Measurements from ENCODE around the gene PDZRN4. TPM values are rescaled to one million over a fixed set of nuclear protein-coding genes. Genes with fewer than 3 reads are reported as not detected.
"Not testable (repeated sequence)": the region's sequence is repeated elsewhere in the genome, so short reads cannot be mapped to it uniquely, and the experiment has no call there.

The PDZRN4 gene
- total RNA-seq, 2 experiments from 2014 or later: not detected

DNA sequence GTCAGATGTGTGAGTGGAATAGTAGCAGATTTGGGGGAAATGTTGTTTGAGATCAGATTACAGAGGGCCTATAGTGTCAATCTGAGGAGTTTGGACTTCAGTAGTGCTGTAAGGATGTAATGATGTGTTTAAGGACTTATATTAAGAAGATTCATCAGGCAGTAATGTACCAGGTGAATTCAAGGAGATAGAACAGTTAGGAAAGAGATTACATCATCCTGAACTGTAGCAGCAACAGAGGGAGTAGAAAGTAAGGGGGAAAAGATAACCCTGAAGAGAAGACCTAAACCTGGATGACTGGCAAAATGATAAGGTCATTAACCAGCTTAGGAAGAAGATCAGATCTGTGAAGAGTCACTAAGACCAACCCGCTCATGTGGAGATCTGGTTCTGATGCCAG lies 349.4 kb downstream of the PDZRN4 start:
- intact Hi-C loops (cut with micrococcal nuclease): no loop called here
- H3K4me1 Mint-ChIP-seq (ENCODE audit: low read depth): peaks cover 13% of the 10 kb centered on the region
- no peak overlapping the region for H3K27ac Mint-ChIP-seq
- H3K9me3 Mint-ChIP-seq: no peaks in the 10 kb centered on the region
- no peak overlapping the region for H3K4me3 Mint-ChIP-seq
- DNase-seq: no peak
- H3K27me3 Mint-ChIP-seq: no peaks in the 10 kb centered on the region
- CTCF ChIA-PET: no interaction called here
- POLR2A ChIA-PET: interaction anchor here (1.0 kb wide), 1 partner anchor 18 kb away, joined by 3 read pairs; no protein-coding TSS in a partner anchor
- H3K36me3 Mint-ChIP-seq: no peaks in the 10 kb centered on the region

DNA sequence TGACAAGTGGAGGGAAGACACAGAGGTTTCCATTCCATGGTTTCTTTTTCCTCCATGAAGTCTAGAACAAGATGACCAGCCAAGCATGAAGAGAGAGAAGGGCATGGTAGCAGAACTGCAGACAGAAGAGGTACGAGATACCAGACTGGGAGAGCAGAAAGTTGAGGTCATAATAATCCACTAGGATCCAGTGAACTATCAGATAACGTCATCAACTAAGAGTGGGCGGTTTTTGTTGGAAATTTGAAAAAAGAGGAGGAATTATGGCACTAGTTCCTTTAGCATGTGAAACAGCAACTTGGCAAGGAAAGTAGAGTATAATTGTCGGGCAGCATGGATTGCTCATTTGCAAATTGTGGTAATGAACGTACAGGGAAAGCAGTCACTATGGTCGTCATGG lies 357.6 kb downstream of the PDZRN4 start:
- intact Hi-C loops (cut with micrococcal nuclease): no loop called here
- H3K27me3 Mint-ChIP-seq: no peaks in the 10 kb centered on the region

DNA sequence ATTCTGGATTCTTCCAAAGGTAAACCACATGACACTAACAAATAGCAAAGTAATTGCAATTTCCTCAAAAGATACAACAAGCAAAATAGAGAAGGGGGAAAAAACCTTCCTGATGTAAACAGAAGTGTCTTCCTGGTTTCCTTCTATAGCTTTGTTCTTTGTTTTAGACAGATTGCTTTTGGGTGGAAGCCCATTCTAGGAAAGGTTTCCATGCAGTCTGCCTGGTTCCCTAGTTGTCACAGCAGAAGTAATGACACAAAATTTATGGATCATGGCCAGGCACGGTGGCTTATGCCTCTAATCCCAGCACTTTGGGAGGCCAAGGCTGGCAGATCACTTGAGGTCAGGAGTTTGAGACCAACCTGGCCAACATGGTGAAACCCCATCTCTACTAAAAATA lies 359.0 kb downstream of the PDZRN4 start:
- CTCF ChIA-PET; H3K36me3 Mint-ChIP-seq; H3K27me3 Mint-ChIP-seq; DNase-seq; H3K27ac Mint-ChIP-seq; intact Hi-C loops (cut with micrococcal nuclease); POLR2A ChIA-PET; H3K4me1 Mint-ChIP-seq (ENCODE audit: low read depth); H3K4me3 Mint-ChIP-seq; H3K9me3 Mint-ChIP-seq: not testable (repeated sequence)

More for the DNA sequence above, 357.6 kb downstream of the PDZRN4 start:
- Mint-ChIP-seq H3K9me3 (no peaks in the 10 kb centered on the region), H3K36me3 (no peaks in the 10 kb centered on the region), H3K4me1 (ENCODE audit: low read depth) (no peaks in the 10 kb centered on the region), H3K4me3 (no peak overlapping the region), H3K27ac (no peak overlapping the region)
- CTCF ChIA-PET: no interaction called here
- DNase-seq: no peak
- POLR2A ChIA-PET: no interaction called here

DNA sequence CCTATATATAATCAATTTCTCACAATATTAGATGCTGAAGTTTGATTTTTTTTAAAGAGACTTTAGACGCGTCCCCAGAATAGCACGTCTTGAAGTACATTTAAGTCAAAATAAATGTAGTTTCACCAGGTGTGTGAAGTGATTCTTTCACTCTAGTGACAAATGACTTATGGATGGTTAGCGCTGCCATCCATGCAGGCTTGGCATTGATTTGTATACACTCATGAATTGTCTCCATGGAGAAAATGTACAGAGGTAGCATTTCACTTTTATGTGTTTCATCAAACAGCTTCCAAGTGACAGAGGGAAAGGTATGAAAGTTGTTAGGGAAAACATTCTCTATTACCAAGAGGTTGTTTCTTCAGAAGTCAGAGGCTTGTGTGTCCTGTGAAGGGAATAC lies 360.8 kb downstream of the PDZRN4 start:
- Mint-ChIP-seq H3K9me3 (no peaks in the 10 kb centered on the region), H3K27me3 (no peaks in the 10 kb centered on the region), H3K4me3 (no peak overlapping the region), H3K27ac (no peak overlapping the region), H3K4me1 (ENCODE audit: low read depth) (no peaks in the 10 kb centered on the region), H3K36me3 (no peaks in the 10 kb centered on the region)
- intact Hi-C loops (cut with micrococcal nuclease): no loop called here
- DNase-seq: no peak
- POLR2A ChIA-PET: no interaction called here
- CTCF ChIA-PET: no interaction called here

DNA sequence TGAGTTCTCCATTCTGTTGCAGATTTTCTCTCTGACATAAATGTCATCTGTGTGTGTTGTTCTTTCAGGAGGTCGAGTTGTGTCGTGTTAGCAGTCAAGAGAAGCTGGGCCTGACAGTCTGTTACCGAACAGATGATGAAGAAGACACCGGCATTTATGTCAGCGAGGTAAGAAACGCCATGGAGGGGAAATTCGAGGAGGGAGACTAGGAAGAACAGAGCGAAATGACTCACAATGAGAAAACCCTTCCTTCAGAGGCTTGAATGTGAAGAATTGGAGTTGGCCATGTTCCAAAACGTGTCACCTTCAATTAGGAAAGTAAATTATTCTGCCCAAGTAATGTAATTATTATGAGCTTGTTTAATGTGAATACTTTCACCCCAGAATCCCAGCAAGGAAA lies 364.5 kb downstream of the PDZRN4 start:
- DNase-seq: no peak

GRCh38 chr12:41556176-41556575 lies 368.1 kb downstream of the PDZRN4 start:
- Mint-ChIP-seq H3K4me1 (ENCODE audit: low read depth) (no peaks in the 10 kb centered on the region), H3K36me3 (no peaks in the 10 kb centered on the region), H3K27ac (no peak overlapping the region), H3K4me3 (no peak overlapping the region), H3K27me3 (no peaks in the 10 kb centered on the region), H3K9me3 (no peaks in the 10 kb centered on the region)
- no peak for DNase-seq
- CTCF ChIA-PET: no interaction called here
- POLR2A ChIA-PET: interaction anchor here (0.9 kb wide), 1 partner anchor 18 kb away, joined by 3 read pairs; no protein-coding TSS in a partner anchor
- intact Hi-C loops (cut with micrococcal nuclease): no loop called here

More for the DNA sequence above, 364.5 kb downstream of the PDZRN4 start:
- intact Hi-C loops (cut with micrococcal nuclease): no loop called here
- Mint-ChIP-seq H3K4me3 (no peak overlapping the region), H3K27ac (no peak overlapping the region), H3K36me3 (no peaks in the 10 kb centered on the region), H3K4me1 (ENCODE audit: low read depth) (no peaks in the 10 kb centered on the region), H3K9me3 (no peaks in the 10 kb centered on the region), H3K27me3 (no peaks in the 10 kb centered on the region)
- ChIA-PET POLR2A (no interaction called here), CTCF (interaction anchor here (0.6 kb wide), 1 partner anchor 44 kb away, joined by 7 read pairs; no protein-coding TSS in a partner anchor)

DNA sequence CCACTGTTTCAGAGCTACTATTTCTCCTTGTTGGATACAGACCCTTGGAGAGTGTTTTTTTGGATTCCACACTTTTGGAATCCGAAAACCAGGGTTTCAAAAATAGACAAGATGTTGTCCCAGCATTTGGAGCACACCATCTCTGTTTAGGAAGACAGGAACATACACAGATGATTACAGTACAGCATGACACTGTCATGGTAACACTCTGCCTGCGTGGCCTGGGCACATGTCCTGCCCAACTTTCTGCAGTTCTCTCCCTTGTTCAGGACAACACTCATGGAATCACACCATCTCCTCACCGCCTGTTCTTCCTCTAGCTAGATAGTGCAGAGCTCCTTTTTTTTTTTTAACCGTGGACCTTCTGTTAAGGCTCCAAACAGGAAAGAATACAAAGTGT lies 369.2 kb downstream of the PDZRN4 start:
- Mint-ChIP-seq H3K27ac (no peak overlapping the region), H3K4me3 (no peak overlapping the region), H3K4me1 (ENCODE audit: low read depth) (no peaks in the 10 kb centered on the region), H3K27me3 (no peaks in the 10 kb centered on the region), H3K9me3 (no peaks in the 10 kb centered on the region), H3K36me3 (no peaks in the 10 kb centered on the region)
- intact Hi-C loops (cut with micrococcal nuclease): no loop called here
- DNase-seq: no peak
- ChIA-PET CTCF (no interaction called here), POLR2A (no interaction called here)

DNA sequence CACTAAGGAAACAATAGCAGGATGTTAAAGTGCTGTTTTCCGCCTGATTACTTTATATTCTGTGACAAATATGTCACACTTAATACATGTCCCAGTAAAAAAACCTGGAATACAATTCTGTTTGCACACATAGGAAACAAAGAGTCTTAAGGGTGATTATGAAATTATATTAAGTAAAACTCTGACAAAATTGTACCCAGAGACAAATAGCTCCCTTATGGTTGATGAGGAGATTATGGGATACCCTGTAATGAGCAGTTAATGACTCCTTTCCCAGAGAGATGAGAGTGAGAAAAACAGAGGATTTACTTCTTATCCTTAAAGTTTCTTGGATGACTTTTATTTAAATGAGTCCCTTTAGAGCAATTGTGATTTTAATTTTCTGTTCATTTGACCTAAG lies 370.6 kb downstream of the PDZRN4 start:
- no peaks in the 10 kb centered on the region for H3K9me3 Mint-ChIP-seq
- no peak overlapping the region for H3K27ac Mint-ChIP-seq
- intact Hi-C loops (cut with micrococcal nuclease): no loop called here
- CTCF ChIA-PET: no interaction called here
- no peaks in the 10 kb centered on the region for H3K36me3 Mint-ChIP-seq
- POLR2A ChIA-PET: no interaction called here
- DNase-seq: no peak
- no peaks in the 10 kb centered on the region for H3K4me1 Mint-ChIP-seq (ENCODE audit: low read depth)
- no peaks in the 10 kb centered on the region for H3K27me3 Mint-ChIP-seq
- H3K4me3 Mint-ChIP-seq: no peak overlapping the region

DNA sequence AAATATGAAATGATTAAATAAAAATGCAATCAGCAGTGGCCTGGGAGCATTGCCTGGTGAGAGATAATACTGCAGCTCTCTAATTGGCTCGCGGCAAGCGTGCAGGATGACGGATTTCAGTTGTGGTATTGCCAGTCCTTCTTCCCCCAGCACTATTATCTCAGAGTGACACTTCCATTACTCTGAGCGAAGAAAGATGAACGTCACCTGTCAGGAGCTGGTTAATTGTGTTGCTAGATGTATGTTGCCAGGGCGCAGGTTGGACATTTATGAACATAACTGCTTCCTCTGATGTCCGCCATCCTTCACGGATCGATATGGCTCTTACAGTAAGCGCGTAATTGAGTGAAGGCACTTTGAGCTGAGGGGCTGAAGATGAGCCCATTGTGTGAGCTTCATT lies 374.9 kb downstream of the PDZRN4 start:
- H3K4me3 Mint-ChIP-seq: no peak overlapping the region
- intact Hi-C loops (cut with micrococcal nuclease): no loop called here
- H3K36me3 Mint-ChIP-seq: no peaks in the 10 kb centered on the region
- no peak overlapping the region for H3K27ac Mint-ChIP-seq
- no peaks in the 10 kb centered on the region for H3K4me1 Mint-ChIP-seq (ENCODE audit: low read depth)
- H3K27me3 Mint-ChIP-seq: no peaks in the 10 kb centered on the region
- no peak for DNase-seq
- H3K9me3 Mint-ChIP-seq: no peaks in the 10 kb centered on the region
- ChIA-PET CTCF (interaction anchor here (1.4 kb wide), 1 partner anchor 9 kb away, joined by 4 read pairs; no protein-coding TSS in a partner anchor), POLR2A (no interaction called here)

- ChIA-PET POLR2A (no interaction called here), CTCF (no interaction called here)
- intact Hi-C loops (cut with micrococcal nuclease): no loop called here
- H3K27me3 Mint-ChIP-seq: no peaks in the 10 kb centered on the region
- H3K4me3 Mint-ChIP-seq: no peak overlapping the region
- H3K27ac Mint-ChIP-seq: no peak overlapping the region
- no peaks in the 10 kb centered on the region for H3K4me1 Mint-ChIP-seq (ENCODE audit: low read depth)
- no peaks in the 10 kb centered on the region for H3K9me3 Mint-ChIP-seq
- no peaks in the 10 kb centered on the region for H3K36me3 Mint-ChIP-seq
- DNase-seq: no peak
Observed at GRCh38 chr12:41564816-41565215, 376.7 kb downstream of the PDZRN4 start.

DNA sequence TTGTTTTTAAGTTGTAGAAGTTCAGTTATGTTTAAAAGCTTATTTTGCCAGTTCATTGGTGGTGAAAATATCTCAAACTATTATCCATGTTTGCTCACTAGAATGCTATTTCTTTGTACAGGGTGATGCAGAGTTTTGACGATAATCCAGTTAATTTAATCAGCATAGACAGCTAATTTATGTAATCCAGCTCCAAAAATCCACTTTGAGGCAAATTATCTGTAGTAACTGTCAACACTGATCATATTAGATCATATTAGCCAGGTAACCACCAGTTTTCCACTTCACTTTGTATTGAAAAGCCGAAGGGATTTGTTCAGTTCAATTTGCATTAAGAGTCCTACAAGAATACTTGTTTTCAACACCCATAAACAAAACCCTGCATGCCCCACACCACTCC lies 378.6 kb downstream of the PDZRN4 start:
- Mint-ChIP-seq H3K4me1 (ENCODE audit: low read depth) (no peaks in the 10 kb centered on the region), H3K27ac (no peak overlapping the region), H3K27me3 (no peaks in the 10 kb centered on the region), H3K36me3 (no peaks in the 10 kb centered on the region), H3K9me3 (no peaks in the 10 kb centered on the region), H3K4me3 (no peak overlapping the region)
- ChIA-PET CTCF (no interaction called here), POLR2A (no interaction called here)
- no peak for DNase-seq
- intact Hi-C loops (cut with micrococcal nuclease): no loop called here

GRCh38 chr12:41573445-41573844 lies 385.3 kb downstream of the PDZRN4 start:
- no peak overlapping the region for H3K27ac Mint-ChIP-seq
- ChIA-PET POLR2A (no interaction called here), CTCF (no interaction called here)
- no peak for DNase-seq
- no peak overlapping the region for H3K4me3 Mint-ChIP-seq
- H3K27me3 Mint-ChIP-seq: no peaks in the 10 kb centered on the region
- H3K4me1 Mint-ChIP-seq (ENCODE audit: low read depth): no peaks in the 10 kb centered on the region
- no peaks in the 10 kb centered on the region for H3K36me3 Mint-ChIP-seq
- intact Hi-C loops (cut with micrococcal nuclease): no loop called here
- H3K9me3 Mint-ChIP-seq: no peaks in the 10 kb centered on the region

GRCh38 chr12:41576925-41577324 lies 388.8 kb downstream of the PDZRN4 start:
- H3K9me3 Mint-ChIP-seq: no peaks in the 10 kb centered on the region
- H3K4me1 Mint-ChIP-seq (ENCODE audit: low read depth): no peaks in the 10 kb centered on the region
- POLR2A ChIA-PET: no interaction called here
- H3K27ac Mint-ChIP-seq: no peak overlapping the region
- no peak for DNase-seq
- no peak overlapping the region for H3K4me3 Mint-ChIP-seq
- no peaks in the 10 kb centered on the region for H3K27me3 Mint-ChIP-seq
- CTCF ChIA-PET: no interaction called here
- H3K36me3 Mint-ChIP-seq: no peaks in the 10 kb centered on the region
- intact Hi-C loops (cut with micrococcal nuclease): no loop called here

DNA sequence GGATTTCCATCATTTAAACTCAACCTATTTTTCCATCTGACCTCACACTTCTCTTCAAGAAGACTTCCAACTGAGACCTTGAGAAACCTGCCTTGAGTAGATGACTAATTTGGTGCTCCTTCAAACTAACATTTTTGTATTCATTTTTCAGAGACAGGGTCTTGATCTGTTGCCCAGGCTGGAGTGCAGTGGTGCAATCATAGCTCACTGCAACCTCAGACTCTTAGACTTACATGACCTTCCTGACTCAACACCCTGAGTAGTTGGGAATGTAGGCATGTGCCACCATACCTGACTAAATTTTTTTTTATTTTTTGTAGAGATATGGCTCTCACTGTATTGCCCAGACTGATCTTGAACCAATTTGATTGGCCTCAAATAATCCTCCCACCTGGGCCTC lies 389.9 kb downstream of the PDZRN4 start:
- CTCF ChIA-PET: no interaction called here
- Mint-ChIP-seq H3K4me3 (no peak overlapping the region), H3K9me3 (no peaks in the 10 kb centered on the region), H3K27ac (no peak overlapping the region), H3K4me1 (ENCODE audit: low read depth) (no peaks in the 10 kb centered on the region), H3K27me3 (peaks cover 5% of the 10 kb centered on the region), H3K36me3 (no peaks in the 10 kb centered on the region)
- DNase-seq: no peak
- intact Hi-C loops (cut with micrococcal nuclease): no loop called here
- POLR2A ChIA-PET: no interaction called here

All from activated CD4-positive, alpha-beta memory T cell treated with anti-CD3 and anti-CD28 coated beads for 36 hours (primary cell).